ENCODE results near the gene CDC42. TPM values are rescaled to one million over a fixed set of nuclear protein-coding genes. Genes with fewer than 3 reads are reported as not detected.

Gene CDC42
- total RNA-seq, 1 donor: 525 TPM

GRCh38 chr1:22127731-22128130 is 75.2 kb downstream of the CDC42 start:
- H3K4me3 ChIP-seq (ENCODE audit: low read depth, low read length): no peak overlapping the region
- no peak for DNase-seq (ENCODE audit: low read depth)
- TF ChIP-seq CTCF (IDR thresholded peaks at IDR 0.05; ENCODE audit: insufficient read depth, low read length): no peak

- TF ChIP-seq CTCF (IDR thresholded peaks at IDR 0.05; ENCODE audit: insufficient read depth, low read length): no peak
- DNase-seq (ENCODE audit: low read depth): no peak
Observed at GRCh38 chr1:22128392-22128791, 75.9 kb downstream of the CDC42 start.

GRCh38 chr1:22129501-22130117 is 77.1 kb downstream of the CDC42 start:
- no peak overlapping the region for H3K4me3 ChIP-seq (ENCODE audit: low read depth, low read length)
- TF ChIP-seq CTCF (IDR thresholded peaks at IDR 0.05; ENCODE audit: insufficient read depth, low read length): no peak
- no peak for DNase-seq (ENCODE audit: low read depth)

More at GRCh38 chr1:22128392-22128791, 75.9 kb downstream of the CDC42 start:
- H3K4me3 ChIP-seq (ENCODE audit: low read depth, low read length): no peak overlapping the region

- no peak for DNase-seq (ENCODE audit: low read depth)
- no peak for TF ChIP-seq CTCF (IDR thresholded peaks at IDR 0.05; ENCODE audit: insufficient read depth, low read length)
- H3K4me3 ChIP-seq (ENCODE audit: low read depth, low read length): no peak overlapping the region
Observed at GRCh38 chr1:22131062-22131461, 78.6 kb downstream of the CDC42 start.

GRCh38 chr1:22131875-22132486 is 79.5 kb downstream of the CDC42 start:
- TF ChIP-seq CTCF (IDR thresholded peaks at IDR 0.05; ENCODE audit: insufficient read depth, low read length): peak; percentile 57
- no peak for DNase-seq (ENCODE audit: low read depth)
- H3K4me3 ChIP-seq (ENCODE audit: low read depth, low read length): no peak overlapping the region

GRCh38 chr1:22132517-22133235 is 80.2 kb downstream of the CDC42 start:
- peak; percentile 66 for DNase-seq (ENCODE audit: low read depth)
- no peak for TF ChIP-seq CTCF (IDR thresholded peaks at IDR 0.05; ENCODE audit: insufficient read depth, low read length)
- no peak overlapping the region for H3K4me3 ChIP-seq (ENCODE audit: low read depth, low read length)
